ENCODE results near the gene TIMM23.

The TIMM23 gene

GRCh38 chr10:46019569-46020343 is 47.5 kb downstream of the TIMM23 start:
- no peak for TF ChIP-seq CTCF (IDR thresholded peaks at IDR 0.05; ENCODE audit: control insufficient read depth, extremely low read depth, insufficient read depth)
- no peak for DNase-seq (ENCODE audit: low read depth)
- H3K4me3 ChIP-seq (ENCODE audit: low read depth, low read length) = no peak overlapping the region

- DNase-seq (ENCODE audit: low read depth) = no peak
- TF ChIP-seq CTCF (IDR thresholded peaks at IDR 0.05; ENCODE audit: control insufficient read depth, extremely low read depth, insufficient read depth) = no peak
- H3K4me3 ChIP-seq (ENCODE audit: low read depth, low read length) = no peak overlapping the region
Observed at GRCh38 chr10:46020344-46020657, 48.0 kb downstream of the TIMM23 start.

DNA sequence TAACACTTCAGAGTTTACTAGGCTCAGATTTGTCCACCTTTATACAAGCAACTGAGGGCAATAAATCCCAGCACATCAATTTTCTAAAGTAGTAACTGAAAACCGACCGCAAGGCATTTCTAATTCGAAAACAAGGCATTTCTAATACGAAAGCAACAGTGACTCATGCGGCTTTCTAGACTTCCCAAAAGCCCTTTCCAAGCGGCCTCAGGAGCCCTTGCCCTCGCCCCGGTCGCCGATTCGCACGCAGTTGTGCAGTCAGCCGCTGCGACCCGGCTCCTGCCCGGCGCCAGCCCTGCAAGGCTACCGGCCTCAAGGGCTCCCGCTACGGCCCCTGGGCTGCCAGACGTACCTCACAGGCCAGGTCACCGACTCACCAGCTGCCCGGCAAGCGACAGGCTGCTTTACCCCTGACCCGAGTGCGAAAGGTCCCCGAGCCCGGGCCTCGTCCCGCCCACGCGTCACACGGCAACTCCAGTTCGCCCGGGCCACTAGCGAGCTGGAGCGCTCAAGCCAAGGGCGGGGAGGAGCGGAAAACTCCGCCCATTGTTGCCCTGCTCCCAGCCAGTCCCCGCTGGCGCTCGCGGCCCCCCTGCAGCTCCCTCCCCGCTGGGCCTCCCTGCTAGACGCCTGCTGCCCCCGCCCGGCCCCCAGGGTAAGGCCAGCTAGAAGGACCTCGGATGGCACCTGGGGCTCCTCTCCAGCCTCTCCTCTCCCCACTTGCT is 50.9 kb downstream of the TIMM23 start:
- peak; percentile 59 for DNase-seq (ENCODE audit: low read depth)

DNA sequence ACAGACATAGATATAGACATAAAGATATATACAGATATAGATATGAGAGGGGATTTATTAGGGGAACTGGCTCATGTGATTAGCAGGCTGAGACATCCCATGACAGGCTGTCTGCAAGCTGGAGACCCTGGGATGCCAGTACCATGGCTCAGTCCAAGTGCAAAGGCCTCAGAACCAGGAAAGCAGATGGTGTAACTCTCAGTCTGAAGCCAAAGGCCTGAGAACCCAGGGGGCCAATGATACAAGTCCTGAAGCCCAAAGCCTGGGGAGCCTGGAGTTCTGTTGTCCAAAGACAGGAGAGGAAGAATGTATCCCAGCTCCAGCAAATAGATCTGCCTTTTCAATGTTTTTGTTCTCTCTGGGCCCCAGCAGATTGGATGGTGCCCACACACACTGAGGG is 52.7 kb downstream of the TIMM23 start:
- no peak for TF ChIP-seq CTCF (IDR thresholded peaks at IDR 0.05; ENCODE audit: control insufficient read depth, extremely low read depth, insufficient read depth)
- H3K4me3 ChIP-seq (ENCODE audit: low read depth, low read length) = no peak overlapping the region
- DNase-seq (ENCODE audit: low read depth) = no peak

More for the DNA sequence above, 50.9 kb downstream of the TIMM23 start:
- peak; percentile 13; the same call in 1 of the 2 replicates for TF ChIP-seq CTCF (IDR thresholded peaks at IDR 0.05; ENCODE audit: control insufficient read depth, extremely low read depth, insufficient read depth)
- peak overlapping the region; percentile 50 for H3K4me3 ChIP-seq (ENCODE audit: low read depth, low read length)

GRCh38 chr10:46025406-46025805 is 53.1 kb downstream of the TIMM23 start:
- DNase-seq (ENCODE audit: low read depth) = no peak
- no peak overlapping the region for H3K4me3 ChIP-seq (ENCODE audit: low read depth, low read length)
- no peak for TF ChIP-seq CTCF (IDR thresholded peaks at IDR 0.05; ENCODE audit: control insufficient read depth, extremely low read depth, insufficient read depth)

DNA sequence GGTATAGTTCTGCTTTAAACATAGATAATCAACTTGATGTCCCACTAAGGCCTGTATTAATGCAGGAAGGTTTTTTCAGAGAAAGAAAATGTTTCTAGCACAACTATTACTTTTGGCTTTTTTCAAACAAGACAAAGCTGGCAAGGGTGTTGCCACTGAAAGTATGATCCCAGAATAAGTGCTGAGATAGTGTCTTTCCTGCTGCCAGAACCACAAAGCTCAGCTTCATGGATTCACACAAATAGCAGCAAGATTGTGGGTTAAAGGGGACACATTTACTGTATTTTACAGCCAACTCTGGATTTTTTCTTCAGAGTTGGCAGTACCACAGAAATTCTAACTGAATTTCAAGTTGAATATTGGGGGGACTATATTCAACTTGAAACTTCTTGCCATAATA is 53.8 kb downstream of the TIMM23 start:
- H3K4me3 ChIP-seq (ENCODE audit: low read depth, low read length) = no peak overlapping the region
- TF ChIP-seq CTCF (IDR thresholded peaks at IDR 0.05; ENCODE audit: control insufficient read depth, extremely low read depth, insufficient read depth) = no peak
- no peak for DNase-seq (ENCODE audit: low read depth)

All from LNCaP clone FGC (cell line).